OCI-LY7 (cell line): Measurements from ENCODE around the gene KANSL3.

Experiments used
- CTCF ChIP-seq: fragments of 200-600 bp; sonication (generic); conservative IDR thresholded peaks from 2 replicates; pipeline ENCODE4 v1.5.1; 2014; ENCODE audit warnings: mild to moderate bottlenecking, antibody characterized with exemption, low read length, moderate library complexity, mixed read lengths
- EZH2phosphoT487 ChIP-seq: fragments of 200-600 bp; sonication (generic); IDR thresholded peaks from 2 replicates; pipeline ENCODE4 v1.6.1; 2018; ENCODE audit warnings: low read depth, borderline replicate concordance, mild to moderate bottlenecking, mixed run types, antibody characterized with exemption, low read length, moderate library complexity, mixed read lengths

DNA sequence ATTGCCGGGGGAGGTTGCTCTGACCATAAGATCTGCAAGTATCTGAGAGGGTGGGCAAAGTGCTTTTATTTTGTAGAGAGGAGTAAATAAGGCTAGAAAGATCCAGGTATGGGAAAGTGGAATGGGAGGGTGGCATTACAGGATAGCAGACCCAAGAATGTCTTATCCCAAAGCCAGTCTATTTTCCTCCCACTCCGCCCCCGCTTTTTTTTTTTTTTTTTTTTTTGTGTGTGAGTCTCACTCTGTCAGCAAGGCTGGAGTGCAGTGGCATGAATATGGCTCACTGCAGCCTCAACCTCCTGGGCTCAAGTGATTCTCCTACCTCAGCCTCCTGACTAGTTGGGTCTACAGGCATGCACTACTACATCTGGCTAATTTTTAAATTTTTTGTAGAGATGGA, 70.0 kb downstream of the KANSL3 start:
- TF ChIP-seq EZH2phosphoT487 (no peak), CTCF (no peak)
